Measurements from ENCODE around the gene ZBTB45. TPM values are rescaled to one million over a fixed set of nuclear protein-coding genes. Genes with fewer than 3 reads are reported as not detected.

The ZBTB45 gene
- total and polyA plus RNA-seq, 9 of the 15 experiments (the other 6 are each of a cell fraction or from before 2014, with no cell fraction given), result 0.08 to 16.1 (median 1.8) TPM

GRCh38 chr19:58554494-58555368 lies 35.1 kb upstream of the ZBTB45 start, which contains the start of gene CHMP2A (continued):
- peak; percentile 40; the same call in 1 of the 2 replicates for TF ChIP-seq TOE1 (IDR thresholded peaks at IDR 0.05; ENCODE audit: borderline replicate concordance)
- 0 out of 2 replicates have a peak, but pooled peaks have one; percentile 49 for TF ChIP-seq TOE1 (CRISPR knock-in tag; IDR thresholded peaks at IDR 0.05; ENCODE audit: borderline replicate concordance, low read depth)
- peak; percentile 98 for TF ChIP-seq ELF1 (tag; IDR thresholded peaks at IDR 0.05)
- 0 out of 2 replicates have a peak, but pooled peaks have one; percentile 12 for TF ChIP-seq RFX7 (CRISPR knock-in tag; IDR thresholded peaks at IDR 0.05)
- TF ChIP-seq ELK3 (CRISPR knock-in tag; IDR thresholded peaks at IDR 0.05), result no peak; the same call in 1 of the 2 replicates
- peak; percentile 60; the same call in 1 of the 2 replicates for TF ChIP-seq ETV5 (CRISPR knock-in tag; IDR thresholded peaks at IDR 0.05; ENCODE audit: low read depth)
- no peak for TF ChIP-seq ZNF217 (CRISPR knock-in tag; IDR thresholded peaks at IDR 0.05)
- TF ChIP-seq MAZ (CRISPR knock-in tag; conservative IDR thresholded peaks at IDR 0.05 in 1 of 2, IDR thresholded peaks at IDR 0.05 in 1 of 2), result peak; percentile 95 to 97
- TF ChIP-seq PATZ1 (CRISPR knock-in tag; IDR thresholded peaks at IDR 0.05; ENCODE audit: borderline replicate concordance), result no peak
- no peak for TF ChIP-seq XRCC5 (IDR thresholded peaks at IDR 0.05; ENCODE audit: low read depth, low read length)
- peak; percentile 87 for TF ChIP-seq ATF3 (IDR thresholded peaks at IDR 0.05)
- TF ChIP-seq ATF3 (CRISPR knock-in tag; conservative IDR thresholded peaks at IDR 0.05), result peak; percentile 15; the same call in 1 of the 2 replicates
- no peak for TF ChIP-seq ZZZ3 (IDR thresholded peaks at IDR 0.05)
- TF ChIP-seq SOX6 (IDR thresholded peaks at IDR 0.05), result peak; percentile 61
- TF ChIP-seq KLF10 (CRISPR knock-in tag; IDR thresholded peaks at IDR 0.05), result no peak
- TF ChIP-seq SRSF9 (IDR thresholded peaks at IDR 0.05; ENCODE audit: borderline replicate concordance, low read depth, low read length), result no peak
- TF ChIP-seq DIDO1 (tag; IDR thresholded peaks at IDR 0.05; ENCODE audit: low read depth), result peak; percentile 76
- no peak for TF ChIP-seq XRCC4 (IDR thresholded peaks at IDR 0.05; ENCODE audit: extremely low read depth, insufficient read depth, insufficient read length)
- TF ChIP-seq PCBP2 (IDR thresholded peaks at IDR 0.05; ENCODE audit: low read depth, low read length, poor library complexity, severe bottlenecking), result no peak
- TF ChIP-seq FOXO4 (CRISPR knock-in tag; IDR thresholded peaks at IDR 0.05), result peak; percentile 53; the same call in 1 of the 2 replicates

All from K562 (cell line).